GM10266 (cell line): ENCODE results near the gene IRF1.

Experiments
- DNase-seq: peaks from one replicate; pipeline ENCODE4 v3.0.0; 2012; ENCODE audit errors: extremely low spot score
- TF ChIP-seq, protein P1 (sequence below): IDR thresholded peaks from 2 replicates; pipeline ENCODE4 v1.5.1; 2012; ENCODE audit warnings: mild to moderate bottlenecking, low read depth; ENCODE audit not compliant: control insufficient read depth, insufficient read depth; ENCODE audit errors: missing control alignments

The IRF1 gene, protein sequence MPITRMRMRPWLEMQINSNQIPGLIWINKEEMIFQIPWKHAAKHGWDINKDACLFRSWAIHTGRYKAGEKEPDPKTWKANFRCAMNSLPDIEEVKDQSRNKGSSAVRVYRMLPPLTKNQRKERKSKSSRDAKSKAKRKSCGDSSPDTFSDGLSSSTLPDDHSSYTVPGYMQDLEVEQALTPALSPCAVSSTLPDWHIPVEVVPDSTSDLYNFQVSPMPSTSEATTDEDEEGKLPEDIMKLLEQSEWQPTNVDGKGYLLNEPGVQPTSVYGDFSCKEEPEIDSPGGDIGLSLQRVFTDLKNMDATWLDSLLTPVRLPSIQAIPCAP

DNA sequence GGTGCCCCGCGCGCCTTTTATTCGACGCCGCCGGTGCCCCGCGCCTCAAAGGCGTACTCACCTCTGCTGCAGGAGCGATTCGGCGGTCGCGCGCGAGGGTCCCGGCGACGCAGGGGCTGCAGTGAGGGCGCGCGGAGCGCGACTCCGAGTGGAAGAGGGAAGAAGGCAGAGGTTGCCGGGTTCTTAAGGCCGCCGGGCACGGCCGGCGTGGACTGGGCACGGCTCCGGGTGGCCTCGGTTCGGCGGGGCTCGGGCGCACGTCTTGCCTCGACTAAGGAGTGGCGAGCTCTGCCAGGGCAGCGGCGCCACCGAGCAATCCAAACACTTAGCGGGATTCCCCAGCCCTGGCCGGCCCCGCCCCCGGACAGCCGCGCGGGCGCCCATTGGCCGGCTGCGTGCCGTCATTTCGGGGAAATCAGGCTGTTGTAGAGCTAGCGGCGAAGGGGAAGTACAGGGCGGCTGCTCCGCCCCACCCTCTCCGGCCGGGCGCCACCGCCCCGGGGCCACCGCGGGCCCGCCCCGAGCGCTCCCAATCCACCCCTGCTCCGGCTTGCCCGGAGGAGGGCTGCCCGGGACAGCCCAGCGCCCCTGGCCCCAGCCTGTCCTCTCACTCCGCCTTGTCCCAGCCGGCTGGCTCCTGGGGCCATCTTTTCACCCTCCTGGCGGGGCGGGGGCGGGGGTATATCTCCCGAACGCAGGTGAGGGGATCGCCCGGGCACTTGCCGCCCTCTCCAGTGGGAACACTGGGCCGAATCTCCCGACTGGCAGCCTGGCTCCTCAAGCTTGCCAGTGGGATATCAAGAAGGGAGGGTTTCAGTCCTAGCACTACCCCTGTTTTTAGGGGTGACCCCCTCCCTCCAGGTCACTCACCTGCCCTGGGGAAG, at the start of gene IRF1:
IRF1 (minus strand) TSS at position 290 of the 884 bp plus-strand sequence. CDS start 1,295 bp downstream, outside the sequence.
- TF ChIP-seq, protein P1, sequence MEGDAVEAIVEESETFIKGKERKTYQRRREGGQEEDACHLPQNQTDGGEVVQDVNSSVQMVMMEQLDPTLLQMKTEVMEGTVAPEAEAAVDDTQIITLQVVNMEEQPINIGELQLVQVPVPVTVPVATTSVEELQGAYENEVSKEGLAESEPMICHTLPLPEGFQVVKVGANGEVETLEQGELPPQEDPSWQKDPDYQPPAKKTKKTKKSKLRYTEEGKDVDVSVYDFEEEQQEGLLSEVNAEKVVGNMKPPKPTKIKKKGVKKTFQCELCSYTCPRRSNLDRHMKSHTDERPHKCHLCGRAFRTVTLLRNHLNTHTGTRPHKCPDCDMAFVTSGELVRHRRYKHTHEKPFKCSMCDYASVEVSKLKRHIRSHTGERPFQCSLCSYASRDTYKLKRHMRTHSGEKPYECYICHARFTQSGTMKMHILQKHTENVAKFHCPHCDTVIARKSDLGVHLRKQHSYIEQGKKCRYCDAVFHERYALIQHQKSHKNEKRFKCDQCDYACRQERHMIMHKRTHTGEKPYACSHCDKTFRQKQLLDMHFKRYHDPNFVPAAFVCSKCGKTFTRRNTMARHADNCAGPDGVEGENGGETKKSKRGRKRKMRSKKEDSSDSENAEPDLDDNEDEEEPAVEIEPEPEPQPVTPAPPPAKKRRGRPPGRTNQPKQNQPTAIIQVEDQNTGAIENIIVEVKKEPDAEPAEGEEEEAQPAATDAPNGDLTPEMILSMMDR, result no peak
- DNase-seq, result peak; percentile 99

DNA sequence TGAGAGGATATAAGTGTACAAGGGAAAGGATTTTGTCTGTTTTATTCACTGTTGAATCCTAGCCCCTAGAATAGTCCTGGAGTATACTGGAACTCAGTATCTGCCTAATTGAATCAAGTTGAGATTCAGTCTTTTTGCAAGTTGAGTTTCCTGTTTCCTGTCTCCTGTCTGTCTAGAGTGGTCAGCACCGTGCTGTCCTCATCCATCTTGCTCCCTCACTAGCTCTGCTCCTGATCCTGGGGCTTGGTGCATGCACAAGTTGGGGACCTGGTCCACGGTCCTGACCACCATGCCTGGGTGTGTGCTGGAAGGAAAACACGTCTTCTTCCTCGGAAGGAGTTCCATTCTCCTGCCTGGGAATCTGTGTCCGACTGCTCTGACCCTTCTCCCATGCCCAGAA, 49.6 kb upstream of the IRF1 start:
- TF ChIP-seq, protein P1, result no peak
- DNase-seq, result no peak

DNA sequence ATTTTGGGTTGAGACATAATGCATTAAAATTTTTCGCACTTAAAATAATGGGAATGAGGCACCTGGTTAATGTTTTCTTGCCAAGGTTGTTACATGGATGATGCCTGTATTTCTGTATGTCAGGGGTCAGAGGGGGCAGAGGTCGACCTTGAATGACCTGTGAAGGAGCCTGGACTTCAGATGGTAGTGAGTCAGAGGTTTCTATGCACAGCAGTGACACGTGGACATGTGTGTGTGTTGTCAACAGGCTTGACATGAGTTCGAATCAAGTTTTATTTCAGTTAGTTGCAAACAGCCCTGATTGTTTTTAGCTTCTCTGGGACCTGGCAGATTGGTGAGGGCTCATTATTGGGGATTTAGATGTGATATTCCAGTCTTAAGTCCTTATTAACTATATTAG, 49.1 kb upstream of the IRF1 start:
- TF ChIP-seq, protein P1, result no peak
- no peak for DNase-seq

DNA sequence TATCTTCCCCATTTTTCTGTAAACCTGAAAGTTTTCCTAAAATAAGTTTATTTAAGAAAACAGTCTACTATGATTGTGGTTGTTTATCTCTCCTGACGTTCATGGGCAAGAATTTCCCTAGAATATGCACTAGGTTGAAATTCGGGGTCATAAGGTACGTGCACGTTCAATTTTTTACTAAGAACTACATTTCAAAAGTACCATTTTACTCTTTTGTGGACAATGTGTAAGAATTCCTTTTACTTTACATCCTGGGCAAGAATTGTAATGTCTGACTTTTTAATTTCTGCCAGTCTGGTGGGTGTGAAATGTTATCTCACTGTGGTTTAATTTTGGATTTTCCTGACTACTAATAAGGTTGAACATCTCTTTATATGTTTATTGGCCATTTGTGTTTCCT, 40.4 kb upstream of the IRF1 start:
- TF ChIP-seq, protein P1, result no peak
- DNase-seq, result no peak

DNA sequence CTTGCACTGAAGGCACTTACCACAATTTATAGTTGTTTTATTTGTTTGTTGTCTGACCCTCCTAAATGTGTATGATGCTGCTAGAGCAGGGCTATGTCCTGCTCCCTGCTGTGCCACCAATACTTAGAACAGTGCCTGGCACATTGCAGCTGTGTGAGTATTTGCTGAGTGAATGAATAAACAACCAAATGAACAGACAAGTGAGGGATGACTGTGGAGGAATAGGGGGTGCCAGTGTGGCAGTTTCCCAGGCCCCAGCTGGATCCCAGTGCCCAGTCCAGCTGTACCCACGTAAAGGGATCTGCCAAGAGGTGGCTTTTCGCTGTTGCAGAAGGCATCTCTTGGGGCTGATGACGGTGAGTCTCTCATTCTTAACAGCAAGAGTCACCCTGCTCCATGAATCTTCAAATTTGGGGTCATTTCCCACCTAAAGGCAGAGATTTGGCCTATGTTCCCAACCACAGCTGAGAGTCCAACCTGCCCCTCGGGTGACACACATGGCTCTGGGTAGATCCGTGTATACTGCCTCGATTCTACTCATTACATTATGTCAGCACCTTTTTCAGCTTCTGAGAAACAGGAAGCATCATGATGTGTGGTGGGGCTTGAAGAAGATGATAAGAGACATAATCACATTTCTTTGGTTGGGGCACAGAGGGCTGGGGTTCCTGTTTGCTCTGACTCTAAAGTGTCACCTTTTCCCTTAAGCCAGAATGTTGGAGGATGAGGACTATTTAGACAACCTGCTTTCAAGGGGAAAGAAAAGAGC, 38.5 kb upstream of the IRF1 start:
- TF ChIP-seq, protein P1, result no peak
- DNase-seq, result no peak

DNA sequence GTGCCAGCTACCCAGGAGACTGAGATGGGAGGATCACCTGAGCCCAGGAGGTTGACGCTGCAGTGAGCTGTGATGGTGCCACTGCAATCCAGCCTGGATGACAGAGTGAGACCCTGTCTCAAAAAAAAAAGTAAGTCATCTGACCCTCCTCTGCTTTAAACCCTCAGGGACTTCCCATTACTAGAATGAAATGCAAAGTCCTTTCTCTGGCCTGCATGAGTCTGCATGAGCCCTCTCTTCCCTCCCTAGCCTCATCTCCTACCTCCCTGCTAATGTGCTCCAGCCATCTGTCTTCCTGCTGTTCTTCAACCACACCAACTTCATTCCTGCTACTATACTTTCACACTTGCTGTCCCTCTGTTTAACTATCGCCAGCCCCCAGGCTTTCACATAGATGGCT, 37.4 kb upstream of the IRF1 start:
- TF ChIP-seq, protein P1, result no peak
- no peak for DNase-seq
